Measurements from ENCODE around the gene WNT9B. TPM values are rescaled to one million over a fixed set of nuclear protein-coding genes. Genes with fewer than 3 reads are reported as not detected.

Gene WNT9B
- total RNA-seq, 3 donors from 2014 or later (not counting 1 experiment from before 2014, with no cell fraction given) = not detected

GRCh38 chr17:46853896-46854444 lies 2.6 kb downstream of the WNT9B start:
- Mint-ChIP-seq H3K4me1 (peaks cover 0 to 11% of the 10 kb centered on the region in 2 donors), H3K4me3 (no peak overlapping the region), H3K36me3 (no peaks in the 10 kb centered on the region), H3K27me3 (ENCODE audit: low read depth in 2 of 2) (peaks cover 53 to 55% of the 10 kb centered on the region in 2 donors), H3K27ac (no peak overlapping the region), H3K9me3 (no peaks in the 10 kb centered on the region)
- no peak overlapping the region for H3K4me3 ChIP-seq (ENCODE audit: low read length)
- 91% methylated on average over 5 of the region's 6 CpGs for WGBS (ENCODE audit: insufficient coverage)
- no peaks in the 10 kb centered on the region for H3K9me3 ChIP-seq (ENCODE audit: control insufficient read depth, insufficient read depth, low read length)
- H3K27ac ChIP-seq (ENCODE audit: low read length) = no peak overlapping the region
- ATAC-seq = no peak
- DNase-seq = no peak
- no peaks in the 10 kb centered on the region for H3K36me3 ChIP-seq (ENCODE audit: control insufficient read depth, insufficient read depth, low read length)
- peaks cover 10% of the 10 kb centered on the region for H3K27me3 ChIP-seq (ENCODE audit: control insufficient read depth, insufficient read depth, low read length)
- intact Hi-C loops (cut with micrococcal nuclease) = no loop called here
- no peak for TF ChIP-seq CTCF (IDR thresholded peaks at IDR 0.05)
- H3K4me1 ChIP-seq (ENCODE audit: control insufficient read depth, insufficient read depth, low read length) = peaks cover 8% of the 10 kb centered on the region

- Histone ChIP-seq H3K4me1 (ENCODE audit: control insufficient read depth, insufficient read depth, low read length) (peaks cover 8% of the 10 kb centered on the region), H3K36me3 (ENCODE audit: control insufficient read depth, insufficient read depth, low read length) (no peaks in the 10 kb centered on the region), H3K9me3 (ENCODE audit: control insufficient read depth, insufficient read depth, low read length) (no peaks in the 10 kb centered on the region), H3K27ac (ENCODE audit: low read length) (no peak overlapping the region), H3K27me3 (ENCODE audit: control insufficient read depth, insufficient read depth, low read length) (peaks cover 10% of the 10 kb centered on the region), H3K4me3 (ENCODE audit: low read length) (no peak overlapping the region)
- ATAC-seq (no peak), DNase-seq (no peak)
- intact Hi-C loops (cut with micrococcal nuclease) = no loop called here
- H3K4me3 Mint-ChIP-seq = no peak overlapping the region
- no peaks in the 10 kb centered on the region for H3K36me3 Mint-ChIP-seq
- H3K27ac Mint-ChIP-seq = no peak overlapping the region
- H3K27me3 Mint-ChIP-seq (ENCODE audit: low read depth in 2 of 2) = peaks cover 47 to 50% of the 10 kb centered on the region in 2 donors
- peaks cover 0 to 11% of the 10 kb centered on the region in 2 donors for H3K4me1 Mint-ChIP-seq
- 83% methylated on average over 2 of the region's 3 CpGs for WGBS (ENCODE audit: insufficient coverage)
- no peaks in the 10 kb centered on the region for H3K9me3 Mint-ChIP-seq
- no peak for TF ChIP-seq CTCF (IDR thresholded peaks at IDR 0.05)
These were observed 3.1 kb downstream of the WNT9B start for GRCh38 chr17:46854515-46854914.

- no peak for TF ChIP-seq CTCF (IDR thresholded peaks at IDR 0.05)
- Mint-ChIP-seq H3K27ac (no peak overlapping the region), H3K27me3 (ENCODE audit: low read depth in 2 of 2) (peaks cover 46% of the 10 kb centered on the region in 2 donors), H3K4me1 (peaks cover 0 to 11% of the 10 kb centered on the region in 2 donors), H3K36me3 (no peaks in the 10 kb centered on the region), H3K4me3 (no peak overlapping the region), H3K9me3 (no peaks in the 10 kb centered on the region)
- WGBS (ENCODE audit: insufficient coverage) = 88% methylated on average over 4 of the region's 4 CpGs
- Histone ChIP-seq H3K9me3 (ENCODE audit: control insufficient read depth, insufficient read depth, low read length) (no peaks in the 10 kb centered on the region), H3K27ac (ENCODE audit: low read length) (no peak overlapping the region), H3K27me3 (ENCODE audit: control insufficient read depth, insufficient read depth, low read length) (peaks cover 10% of the 10 kb centered on the region), H3K4me3 (ENCODE audit: low read length) (no peak overlapping the region), H3K4me1 (ENCODE audit: control insufficient read depth, insufficient read depth, low read length) (peaks cover 8% of the 10 kb centered on the region), H3K36me3 (ENCODE audit: control insufficient read depth, insufficient read depth, low read length) (no peaks in the 10 kb centered on the region)
- no peak for DNase-seq
- no peak for ATAC-seq
- intact Hi-C loops (cut with micrococcal nuclease) = no loop called here
These were observed 3.6 kb downstream of the WNT9B start for GRCh38 chr17:46854948-46855347.

GRCh38 chr17:46857600-46857999 lies 6.2 kb downstream of the WNT9B start:
- Mint-ChIP-seq H3K9me3 (no peaks in the 10 kb centered on the region), H3K27ac (no peak overlapping the region), H3K4me1 (peaks cover 0 to under 1% of the 10 kb centered on the region in 2 donors), H3K27me3 (ENCODE audit: low read depth in 2 of 2) (peaks cover 26 to 27% of the 10 kb centered on the region in 2 donors), H3K36me3 (no peaks in the 10 kb centered on the region), H3K4me3 (no peak overlapping the region)
- no peak for TF ChIP-seq CTCF (IDR thresholded peaks at IDR 0.05)
- Histone ChIP-seq H3K27ac (ENCODE audit: low read length) (no peak overlapping the region), H3K36me3 (ENCODE audit: control insufficient read depth, insufficient read depth, low read length) (no peaks in the 10 kb centered on the region), H3K9me3 (ENCODE audit: control insufficient read depth, insufficient read depth, low read length) (no peaks in the 10 kb centered on the region), H3K27me3 (ENCODE audit: control insufficient read depth, insufficient read depth, low read length) (peaks cover 4% of the 10 kb centered on the region), H3K4me1 (ENCODE audit: control insufficient read depth, insufficient read depth, low read length) (no peaks in the 10 kb centered on the region), H3K4me3 (ENCODE audit: low read length) (no peak overlapping the region)
- ATAC-seq = no peak
- intact Hi-C loops (cut with micrococcal nuclease) = no loop called here
- no CpG with 5 or more reads among the region's 1 CpG for WGBS (ENCODE audit: insufficient coverage)
- DNase-seq = no peak

Measured in natural killer cell (primary cell).